ENCODE measurements around the gene INPP4A. TPM values are rescaled to one million over a fixed set of nuclear protein-coding genes. Genes with fewer than 3 reads are reported as not detected.

Gene INPP4A
- total RNA-seq, 4 donors from 2014 or later: 30.7 to 58.9 (median 39.4) TPM

DNA sequence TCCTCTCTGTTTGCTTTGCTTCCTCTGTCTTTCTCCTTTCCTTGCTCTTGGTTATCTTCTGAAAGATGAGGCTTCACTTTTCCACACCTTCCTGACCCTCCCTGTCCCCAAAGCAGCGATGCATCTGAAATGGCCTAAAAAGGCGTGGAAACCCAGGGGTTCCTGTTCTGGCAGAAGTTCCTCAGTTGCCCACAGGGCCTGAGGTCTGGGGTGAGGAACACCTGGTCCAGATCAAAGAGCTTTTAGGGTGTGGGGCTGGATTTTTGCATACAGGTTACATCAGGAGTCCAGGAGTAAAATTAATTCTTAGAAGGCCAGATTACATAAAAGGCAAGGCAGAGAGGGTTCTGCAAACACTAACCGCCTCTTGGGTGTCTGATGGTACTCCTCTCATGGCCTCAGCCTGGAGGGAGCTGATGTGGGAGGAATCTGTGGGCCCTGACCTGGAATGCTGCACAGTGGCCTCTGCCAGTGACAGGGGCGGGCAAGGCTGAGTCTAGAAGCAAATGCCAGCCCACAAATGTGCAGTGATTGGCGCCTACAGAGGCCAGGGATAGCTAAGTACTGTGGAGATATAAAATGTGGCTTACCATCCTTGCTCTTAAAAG is 41.8 kb downstream of the INPP4A start:
- WGBS: 75% methylated on average over 5 of the region's 5 CpGs
- H3K9me3 ChIP-seq: no peaks in the 10 kb centered on the region

DNA sequence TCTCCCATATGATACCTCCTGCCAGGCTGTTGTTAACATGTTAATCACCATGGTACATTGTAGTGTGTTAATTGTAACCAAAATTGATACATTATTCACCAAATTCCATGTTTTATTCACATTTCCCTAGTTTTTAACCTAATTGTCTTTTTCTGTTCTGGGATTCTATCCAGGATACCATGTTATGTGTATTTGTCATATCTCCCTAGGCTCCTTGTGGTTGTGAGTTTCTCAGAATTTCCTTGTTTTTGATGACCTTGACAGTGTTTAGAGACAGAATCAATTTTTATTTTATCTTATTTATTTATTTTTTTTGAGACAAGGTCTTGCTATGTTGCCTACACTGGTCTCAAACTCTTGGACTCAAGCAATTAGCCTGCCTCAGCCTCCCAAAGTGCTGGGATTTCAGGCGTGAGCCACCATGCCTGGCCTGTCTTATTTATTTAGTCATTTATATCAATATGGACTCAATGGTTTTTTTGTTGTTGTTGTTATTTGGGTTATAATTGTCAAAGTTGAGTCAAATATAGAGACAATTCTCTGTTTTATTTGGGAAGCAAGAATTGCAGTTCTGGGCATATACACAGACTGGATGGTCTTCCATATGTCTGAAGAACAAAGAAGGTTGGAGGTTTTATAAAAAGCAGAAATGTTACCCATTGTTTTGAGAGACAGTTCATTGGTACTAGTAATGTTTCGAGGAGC is 42.6 kb downstream of the INPP4A start:
- intact Hi-C loops (cut with DNase I): no loop called here
- no peaks in the 10 kb centered on the region for H3K9me3 ChIP-seq
- H3K36me3 ChIP-seq: no peaks in the 10 kb centered on the region
- TF ChIP-seq, protein P1, sequence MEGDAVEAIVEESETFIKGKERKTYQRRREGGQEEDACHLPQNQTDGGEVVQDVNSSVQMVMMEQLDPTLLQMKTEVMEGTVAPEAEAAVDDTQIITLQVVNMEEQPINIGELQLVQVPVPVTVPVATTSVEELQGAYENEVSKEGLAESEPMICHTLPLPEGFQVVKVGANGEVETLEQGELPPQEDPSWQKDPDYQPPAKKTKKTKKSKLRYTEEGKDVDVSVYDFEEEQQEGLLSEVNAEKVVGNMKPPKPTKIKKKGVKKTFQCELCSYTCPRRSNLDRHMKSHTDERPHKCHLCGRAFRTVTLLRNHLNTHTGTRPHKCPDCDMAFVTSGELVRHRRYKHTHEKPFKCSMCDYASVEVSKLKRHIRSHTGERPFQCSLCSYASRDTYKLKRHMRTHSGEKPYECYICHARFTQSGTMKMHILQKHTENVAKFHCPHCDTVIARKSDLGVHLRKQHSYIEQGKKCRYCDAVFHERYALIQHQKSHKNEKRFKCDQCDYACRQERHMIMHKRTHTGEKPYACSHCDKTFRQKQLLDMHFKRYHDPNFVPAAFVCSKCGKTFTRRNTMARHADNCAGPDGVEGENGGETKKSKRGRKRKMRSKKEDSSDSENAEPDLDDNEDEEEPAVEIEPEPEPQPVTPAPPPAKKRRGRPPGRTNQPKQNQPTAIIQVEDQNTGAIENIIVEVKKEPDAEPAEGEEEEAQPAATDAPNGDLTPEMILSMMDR (IDR thresholded peaks at IDR 0.05): no peak
- no peak for TF ChIP-seq EP300 (IDR thresholded peaks at IDR 0.05)
- no peak for TF ChIP-seq POLR2AphosphoS5 (IDR thresholded peaks at IDR 0.05)
- no peak for TF ChIP-seq POLR2A (IDR thresholded peaks at IDR 0.05; ENCODE audit: low read depth)
- H3K27ac ChIP-seq (replicated peaks in 1 of 4): no peak overlapping the region
- DNase-seq (ENCODE audit: extremely low spot score): no peak
- peaks cover 32 to 98% (median 83%) of the 10 kb centered on the region in 4 donors for H3K4me1 ChIP-seq
- no peak overlapping the region for H3K4me3 ChIP-seq
- WGBS: 95% methylated on average over 2 of the region's 2 CpGs
- no peaks in the 10 kb centered on the region for H3K27me3 ChIP-seq

More for the DNA sequence above, 41.8 kb downstream of the INPP4A start:
- H3K4me3 ChIP-seq: no peak overlapping the region
- TF ChIP-seq EP300 (IDR thresholded peaks at IDR 0.05) (no peak), POLR2AphosphoS5 (IDR thresholded peaks at IDR 0.05) (no peak), POLR2A (IDR thresholded peaks at IDR 0.05; ENCODE audit: low read depth) (no peak)
- H3K27me3 ChIP-seq: no peaks in the 10 kb centered on the region
- H3K4me1 ChIP-seq: peaks cover 31 to 99% (median 85%) of the 10 kb centered on the region in 4 donors
- no peaks in the 10 kb centered on the region for H3K36me3 ChIP-seq
- H3K27ac ChIP-seq (replicated peaks in 1 of 4): no peak overlapping the region
- intact Hi-C loops (cut with DNase I): no loop called here
- DNase-seq (ENCODE audit: extremely low spot score): no peak

DNA sequence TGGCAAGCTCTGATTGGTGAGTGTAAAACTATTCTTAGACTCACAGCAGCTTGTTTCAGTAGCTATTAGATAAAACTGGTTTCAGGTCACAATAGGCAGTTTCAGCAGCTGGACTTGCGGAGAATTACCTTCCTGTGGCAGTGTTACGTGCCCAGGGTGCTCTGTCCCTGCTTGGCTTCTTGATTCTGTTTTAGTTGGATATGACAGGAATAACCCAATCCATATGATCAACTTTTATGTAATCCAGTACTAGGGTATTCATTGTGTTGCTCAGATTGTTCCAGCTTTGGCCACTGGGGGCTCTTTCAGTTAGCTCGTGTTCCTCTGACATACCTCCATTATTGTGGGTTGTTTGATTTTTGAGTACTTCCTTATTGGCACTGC is 43.1 kb downstream of the INPP4A start:
- no peaks in the 10 kb centered on the region for H3K9me3 ChIP-seq
- no peak overlapping the region for H3K4me3 ChIP-seq
- intact Hi-C loops (cut with DNase I): no loop called here
- WGBS: 78% methylated on average over 3 of the region's 3 CpGs
- H3K27me3 ChIP-seq: no peaks in the 10 kb centered on the region
- no peaks in the 10 kb centered on the region for H3K36me3 ChIP-seq
- H3K4me1 ChIP-seq: peaks cover 37 to 99% (median 84%) of the 10 kb centered on the region in 4 donors
- no peak for DNase-seq (ENCODE audit: extremely low spot score)
- H3K27ac ChIP-seq (replicated peaks in 1 of 4): no peak overlapping the region
- TF ChIP-seq, protein P1 (IDR thresholded peaks at IDR 0.05): peak in 2 of 3 experiments; percentile 23 to 53
- TF ChIP-seq EP300 (IDR thresholded peaks at IDR 0.05): no peak

DNA sequence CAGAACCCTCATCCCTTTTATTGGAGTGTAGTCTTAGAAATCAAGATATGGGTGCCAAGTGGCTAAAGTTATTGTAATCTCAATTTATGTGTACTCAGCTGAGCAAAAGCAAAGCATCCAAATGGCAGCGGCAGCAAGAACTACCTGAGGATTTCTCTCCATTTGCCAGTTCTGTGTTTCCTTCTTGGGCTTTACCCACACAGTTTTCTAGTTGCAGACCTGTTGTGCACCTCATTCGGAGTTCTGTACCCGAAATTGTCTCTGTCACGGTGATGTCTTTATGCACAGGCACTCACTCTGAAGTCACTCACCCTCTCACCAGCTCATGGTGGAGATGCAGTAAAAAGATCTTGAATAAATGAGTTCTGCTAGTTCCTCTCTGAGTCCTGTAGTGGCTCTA is 43.6 kb downstream of the INPP4A start:
- Histone ChIP-seq H3K4me1 (peaks cover 41 to 96% (median 86%) of the 10 kb centered on the region in 4 donors), H3K9me3 (no peaks in the 10 kb centered on the region), H3K27me3 (no peaks in the 10 kb centered on the region), H3K36me3 (no peaks in the 10 kb centered on the region), H3K27ac (replicated peaks in 1 of 4) (no peak overlapping the region), H3K4me3 (no peak overlapping the region)
- intact Hi-C loops (cut with DNase I): no loop called here
- no peak for DNase-seq (ENCODE audit: extremely low spot score)
- TF ChIP-seq, protein P1 (IDR thresholded peaks at IDR 0.05): no peak
- no peak for TF ChIP-seq POLR2A (IDR thresholded peaks at IDR 0.05; ENCODE audit: low read depth)
- TF ChIP-seq EP300 (IDR thresholded peaks at IDR 0.05): no peak
- no peak for TF ChIP-seq POLR2AphosphoS5 (IDR thresholded peaks at IDR 0.05)
- 100% methylated on average over 4 of the region's 4 CpGs for WGBS

DNA sequence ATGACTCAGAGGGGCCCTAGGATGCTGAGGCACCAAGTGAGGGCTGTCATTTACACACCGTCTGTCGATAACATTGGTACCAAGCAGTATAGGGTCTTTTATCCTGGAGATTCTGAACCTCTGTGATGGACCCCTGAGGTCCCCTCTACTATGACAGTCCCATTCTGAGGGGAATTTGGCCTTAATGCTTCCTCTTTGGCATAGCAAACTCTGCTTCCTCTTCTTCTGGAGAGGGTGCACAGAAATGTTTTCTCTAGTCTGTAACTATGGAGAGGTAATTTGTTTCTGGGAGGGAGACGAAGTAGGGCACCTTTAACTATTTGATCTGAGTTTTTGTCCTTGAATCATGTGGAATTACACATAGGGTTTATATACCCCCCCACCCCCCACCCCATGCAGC is 44.8 kb downstream of the INPP4A start:
- H3K4me1 ChIP-seq: peaks cover 48 to 96% (median 87%) of the 10 kb centered on the region in 4 donors
- no peaks in the 10 kb centered on the region for H3K36me3 ChIP-seq
- WGBS: 86% methylated on average over 3 of the region's 3 CpGs
- intact Hi-C loops (cut with DNase I): no loop called here
- H3K4me3 ChIP-seq: no peak overlapping the region
- no peak for TF ChIP-seq EP300 (IDR thresholded peaks at IDR 0.05)
- TF ChIP-seq, protein P1 (IDR thresholded peaks at IDR 0.05): no peak
- no peak for TF ChIP-seq POLR2AphosphoS5 (IDR thresholded peaks at IDR 0.05)
- TF ChIP-seq POLR2A (IDR thresholded peaks at IDR 0.05; ENCODE audit: low read depth): no peak
- DNase-seq (ENCODE audit: extremely low spot score): no peak
- no peaks in the 10 kb centered on the region for H3K27me3 ChIP-seq
- H3K9me3 ChIP-seq: no peaks in the 10 kb centered on the region
- H3K27ac ChIP-seq (replicated peaks in 1 of 4): peak overlapping the region in 1 of 4 donors; percentile 8
